SU-DHL-6 (cell line): ENCODE data around the gene OSBP2.

Experiments used
- H2AFZ ChIP-seq: fragments of 200-600 bp; sonication (generic); 2 replicates; pipeline ENCODE4 v1.6.1; 2014; ENCODE audit warnings: low read depth, mild to moderate bottlenecking, moderate library complexity, mixed read lengths, antibody characterized with exemption, low read length; ENCODE audit not compliant: severe bottlenecking
- H3F3A ChIP-seq: fragments of 200-600 bp; shearing (Covaris generic); 2 replicates; pipeline ENCODE4 v1.6.0; 2016; ENCODE audit warnings: antibody characterized with exemption, mild to moderate bottlenecking; ENCODE audit not compliant: insufficient read depth
- H3K27ac ChIP-seq: fragments of 200-600 bp; sonication (generic); 2 replicates; pipeline ENCODE4 v1.5.1; 2016; ENCODE audit warnings: low read depth, mild to moderate bottlenecking, low read length, moderate library complexity, mixed read lengths
- H3K27me3 ChIP-seq: fragments of 200-600 bp; sonication (generic), shearing (Covaris generic); 2 replicates; pipeline ENCODE4 v1.6.0; 2014; ENCODE audit warnings: mild to moderate bottlenecking, low read length
- H3K36me3 ChIP-seq: fragments of 200-600 bp; sonication (generic); 2 replicates; pipeline ENCODE4 v1.6.1; 2014; ENCODE audit warnings: mild to moderate bottlenecking, low read length, mixed read lengths
- H3K4me2 ChIP-seq: fragments of 300-600, 200-600 bp; shearing (Covaris generic), sonication (generic); 2 replicates; pipeline ENCODE4 v1.6.0; 2014; ENCODE audit warnings: low read length, low read depth, mild to moderate bottlenecking; ENCODE audit not compliant: poor library complexity, severe bottlenecking
- H3K4me3 ChIP-seq: fragments of 200-600 bp; sonication (generic); 2 replicates; pipeline ENCODE4 v1.5.1; 2014; ENCODE audit warnings: antibody characterized with exemption, low read length, mild to moderate bottlenecking, mixed read lengths; ENCODE audit not compliant: insufficient read depth, poor library complexity, severe bottlenecking
- H3K79me2 ChIP-seq: fragments of 200-600 bp; sonication (generic); 2 replicates; pipeline ENCODE4 v1.6.1; 2014; ENCODE audit warnings: mild to moderate bottlenecking, low read length, moderate library complexity; ENCODE audit not compliant: insufficient read depth
- H3K9ac ChIP-seq: fragments of 200-600 bp; sonication (generic); 2 replicates; pipeline ENCODE4 v1.7.0; 2014; ENCODE audit warnings: mild to moderate bottlenecking, low read length
- H3K9me2 ChIP-seq: fragments of 200-600 bp; sonication (generic); replicated peaks from 2 replicates; pipeline ENCODE4 v1.6.1; 2014; ENCODE audit warnings: low read length; ENCODE audit not compliant: insufficient read depth
- H3K9me3 ChIP-seq: fragments of 200-600 bp; sonication (generic); 2 replicates; pipeline ENCODE4 v1.6.1; 2014; ENCODE audit warnings: low read length, mixed read lengths; ENCODE audit not compliant: insufficient read depth
- H4K20me1 ChIP-seq: fragments of 200-600 bp; sonication (generic); 2 replicates; pipeline ENCODE4 v1.6.1; 2014; ENCODE audit warnings: low read depth, mild to moderate bottlenecking, antibody characterized with exemption, low read length, moderate library complexity, mixed read lengths
- CTCF ChIP-seq: fragments of 200-600 bp; sonication (generic); IDR thresholded peaks from one replicate; pipeline ENCODE4 v1.5.1; 2017; ENCODE audit warnings: antibody characterized with exemption, mild to moderate bottlenecking, low read length, moderate library complexity; ENCODE audit not compliant: insufficient read depth, poor library complexity, severe bottlenecking
- EZH2phosphoT487 ChIP-seq: fragments of 200-600 bp; sonication (generic), shearing (Covaris generic); conservative IDR thresholded peaks from 2 replicates; pipeline ENCODE4 v1.6.1; 2018; ENCODE audit warnings: mild to moderate bottlenecking, antibody characterized with exemption, low read length, moderate library complexity, mixed read lengths

Gene OSBP2

GRCh38 chr22:30680991-30681770, 13.5 kb upstream of the OSBP2 start:
- TF ChIP-seq CTCF, result no peak
- no peak for TF ChIP-seq EZH2phosphoT487
- Histone ChIP-seq H3K9ac (no peak overlapping the region), H3K9me2 (no peaks in the 10 kb centered on the region), H3K79me2 (no peaks in the 10 kb centered on the region), H3K9me3 (no peaks in the 10 kb centered on the region), H3F3A (no peaks in the 10 kb centered on the region), H3K4me3 (no peak overlapping the region), H2AFZ (no peak overlapping the region), H3K36me3 (no peaks in the 10 kb centered on the region), H3K27me3 (no peaks in the 10 kb centered on the region), H4K20me1 (no peaks in the 10 kb centered on the region), H3K27ac (no peak overlapping the region), H3K4me2 (no peak overlapping the region)

GRCh38 chr22:30681831-30682230, 12.8 kb upstream of the OSBP2 start:
- Histone ChIP-seq H3K36me3 (no peaks in the 10 kb centered on the region), H3K4me3 (no peak overlapping the region), H3K9me2 (no peaks in the 10 kb centered on the region), H3K9ac (no peak overlapping the region), H3F3A (no peaks in the 10 kb centered on the region), H4K20me1 (no peaks in the 10 kb centered on the region), H3K27ac (no peak overlapping the region), H3K4me2 (no peak overlapping the region), H2AFZ (no peak overlapping the region), H3K9me3 (no peaks in the 10 kb centered on the region), H3K27me3 (no peaks in the 10 kb centered on the region), H3K79me2 (no peaks in the 10 kb centered on the region)
- TF ChIP-seq EZH2phosphoT487 (no peak), CTCF (no peak)

GRCh38 chr22:30685178-30685577, 9.5 kb upstream of the OSBP2 start:
- Histone ChIP-seq H3K9me2 (no peaks in the 10 kb centered on the region), H3K9ac (no peak overlapping the region), H3K27me3 (no peaks in the 10 kb centered on the region), H3F3A (no peaks in the 10 kb centered on the region), H3K9me3 (no peaks in the 10 kb centered on the region), H3K79me2 (no peaks in the 10 kb centered on the region), H3K4me3 (no peak overlapping the region), H2AFZ (no peak overlapping the region), H4K20me1 (no peaks in the 10 kb centered on the region), H3K27ac (no peak overlapping the region), H3K36me3 (no peaks in the 10 kb centered on the region), H3K4me2 (no peak overlapping the region)
- TF ChIP-seq CTCF (no peak), EZH2phosphoT487 (no peak)
